ENCODE data around the gene RUFY2.

DNA sequence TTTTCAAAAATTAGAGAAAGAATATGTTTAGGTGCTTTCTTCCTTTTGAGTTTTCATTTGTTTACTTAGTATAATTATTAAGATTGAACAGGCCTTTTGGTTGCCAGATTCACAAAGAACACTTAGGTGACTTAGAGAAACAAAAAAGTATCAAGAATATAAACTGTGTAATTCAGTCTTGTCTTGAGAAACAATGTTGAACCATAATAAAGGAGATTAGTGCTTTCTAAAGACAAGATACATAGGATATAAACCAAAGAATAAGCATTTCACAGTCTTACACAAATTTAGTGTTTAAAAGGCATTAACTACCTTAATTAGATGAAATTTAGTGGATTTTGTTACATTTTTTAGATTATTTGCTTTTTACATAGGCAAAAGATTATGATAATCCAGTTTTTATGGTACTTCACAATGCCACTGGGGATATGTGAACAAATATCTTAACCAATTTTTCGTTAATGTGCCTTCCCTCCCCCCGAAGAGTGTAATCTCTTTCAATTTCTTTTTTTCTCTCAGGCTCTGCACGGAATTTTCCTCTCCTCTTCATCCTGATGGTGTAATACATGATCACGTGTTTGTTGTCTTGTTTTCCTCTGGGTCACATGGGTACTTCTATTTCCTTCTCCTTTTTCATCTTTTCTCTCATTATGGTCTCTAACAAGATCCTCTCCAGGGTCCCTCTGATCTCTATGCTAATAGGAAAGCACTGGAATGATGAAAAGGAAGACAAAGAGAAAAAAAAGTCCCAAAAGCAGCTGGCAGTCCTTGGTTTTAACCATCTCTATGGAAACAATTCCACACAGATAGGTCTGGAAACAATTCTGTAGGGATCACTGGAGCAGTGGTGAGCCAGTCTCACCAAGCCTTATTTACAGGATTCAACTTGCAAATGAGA is 78.9 kb downstream of the RUFY2 start:
- TF ChIP-seq, protein P1, sequence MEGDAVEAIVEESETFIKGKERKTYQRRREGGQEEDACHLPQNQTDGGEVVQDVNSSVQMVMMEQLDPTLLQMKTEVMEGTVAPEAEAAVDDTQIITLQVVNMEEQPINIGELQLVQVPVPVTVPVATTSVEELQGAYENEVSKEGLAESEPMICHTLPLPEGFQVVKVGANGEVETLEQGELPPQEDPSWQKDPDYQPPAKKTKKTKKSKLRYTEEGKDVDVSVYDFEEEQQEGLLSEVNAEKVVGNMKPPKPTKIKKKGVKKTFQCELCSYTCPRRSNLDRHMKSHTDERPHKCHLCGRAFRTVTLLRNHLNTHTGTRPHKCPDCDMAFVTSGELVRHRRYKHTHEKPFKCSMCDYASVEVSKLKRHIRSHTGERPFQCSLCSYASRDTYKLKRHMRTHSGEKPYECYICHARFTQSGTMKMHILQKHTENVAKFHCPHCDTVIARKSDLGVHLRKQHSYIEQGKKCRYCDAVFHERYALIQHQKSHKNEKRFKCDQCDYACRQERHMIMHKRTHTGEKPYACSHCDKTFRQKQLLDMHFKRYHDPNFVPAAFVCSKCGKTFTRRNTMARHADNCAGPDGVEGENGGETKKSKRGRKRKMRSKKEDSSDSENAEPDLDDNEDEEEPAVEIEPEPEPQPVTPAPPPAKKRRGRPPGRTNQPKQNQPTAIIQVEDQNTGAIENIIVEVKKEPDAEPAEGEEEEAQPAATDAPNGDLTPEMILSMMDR (IDR thresholded peaks at IDR 0.05) = no peak
- no peak for TF ChIP-seq POLR2A (IDR thresholded peaks at IDR 0.05)

Data from heart left ventricle (tissue), 13 donors.